Neural crest cell (in vitro differentiated cells): Measurements from ENCODE around the gene ABLIM2. TPM values are rescaled to one million over a fixed set of nuclear protein-coding genes. Genes with fewer than 3 reads are reported as not detected.

Experiments used
- DNase-seq: peaks from one replicate; pipeline ENCODE4 v3.0.0; 2021; ENCODE audit warnings: low read depth, mixed read lengths, low spot score
- H3K27ac Mint-ChIP-seq: one replicate; pipeline ENCODE4 v1.8.0; 2021; ENCODE audit warnings: mild to moderate bottlenecking, mixed read lengths; ENCODE audit not compliant: unreplicated experiment
- H3K27me3 Mint-ChIP-seq: 2 replicates; pipeline ENCODE4 v1.8.0; 2021; ENCODE audit warnings: low read depth, mild to moderate bottlenecking, mixed read lengths
- H3K36me3 Mint-ChIP-seq: 2 replicates; pipeline ENCODE4 v1.8.0; 2021; ENCODE audit warnings: low read depth, mild to moderate bottlenecking, mixed read lengths
- H3K4me1 Mint-ChIP-seq: 2 replicates; pipeline ENCODE4 v1.8.0; 2021; ENCODE audit warnings: mixed read lengths
- H3K4me3 Mint-ChIP-seq: one replicate; pipeline ENCODE4 v1.8.0; 2021; ENCODE audit warnings: mild to moderate bottlenecking, mixed read lengths
- H3K9me3 Mint-ChIP-seq: 2 replicates; pipeline ENCODE4 v1.8.0; 2021; ENCODE audit warnings: mixed read lengths
- total RNA-seq: library from RNA; stranded (reverse); gene quantifications from 2 replicates; pipeline ENCODE4 v1.2.1, GENCODE V29; 2021
- TF ChIP-seq, protein P1 (sequence below): fragments of 200-600 bp; sonication (generic); conservative IDR thresholded peaks from 2 replicates; pipeline ENCODE4 v1.5.0; 2021; ENCODE audit warnings: antibody characterized with exemption, mild to moderate bottlenecking

ABLIM2 gene
- total RNA-seq, 1 donor from 2014 or later, result 3.8 TPM

DNA sequence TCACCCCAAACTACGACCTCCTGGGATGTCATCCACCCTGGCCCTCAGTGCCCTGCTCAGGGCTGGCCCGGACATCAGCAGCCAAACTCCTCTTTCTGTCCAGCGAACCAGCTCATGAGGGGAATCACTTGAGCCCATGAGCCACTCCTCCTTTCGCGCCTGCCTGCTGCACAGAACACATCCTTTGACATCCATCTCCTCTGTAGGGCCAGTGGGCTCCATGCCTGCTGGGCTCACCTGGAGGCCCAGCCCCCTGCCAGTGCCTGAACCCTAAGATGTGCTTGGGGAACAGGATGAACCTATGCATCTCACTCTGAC, 43.5 kb downstream of the ABLIM2 start:
- H3K27ac Mint-ChIP-seq, result peak overlapping the region; percentile 19

DNA sequence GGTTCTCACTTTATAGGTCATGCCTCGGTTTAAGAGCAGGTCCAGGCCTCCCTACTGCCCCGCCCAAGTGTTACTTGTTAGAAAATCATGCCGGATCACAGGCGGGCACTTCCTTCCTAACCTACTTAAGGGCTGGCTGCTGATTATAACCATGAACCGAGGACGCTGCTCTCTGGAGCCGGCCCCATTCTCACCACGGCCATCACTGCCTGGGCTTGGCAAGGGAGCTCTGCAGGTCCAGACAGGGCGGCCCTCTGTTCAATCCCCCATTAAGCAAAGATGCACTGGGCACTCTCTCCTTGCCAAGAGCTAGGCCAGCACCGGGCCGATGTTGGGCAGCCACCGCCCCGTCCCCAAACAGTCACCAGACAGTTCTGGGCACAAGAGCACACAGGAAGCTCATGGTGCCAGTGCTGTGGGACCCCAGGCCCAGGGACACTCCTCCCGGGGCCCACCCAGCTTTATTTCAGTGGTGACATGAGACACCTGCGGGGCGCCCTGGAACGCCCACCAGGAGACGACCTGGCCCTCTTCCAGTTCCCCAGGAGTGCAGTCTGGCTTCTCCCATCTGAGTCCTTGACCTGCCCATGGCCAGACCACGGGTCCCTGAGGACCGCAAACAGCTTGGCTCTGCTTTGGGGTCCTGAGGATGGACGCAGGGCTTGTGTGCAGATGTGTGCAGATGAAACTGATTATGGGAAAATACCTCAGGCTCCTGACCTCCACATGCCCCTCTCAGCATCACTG, 44.0 kb downstream of the ABLIM2 start:
- no peak for DNase-seq
- H3K9me3 Mint-ChIP-seq, result peaks cover 3% of the 10 kb centered on the region
- no peaks in the 10 kb centered on the region for H3K36me3 Mint-ChIP-seq
- TF ChIP-seq, protein P1, sequence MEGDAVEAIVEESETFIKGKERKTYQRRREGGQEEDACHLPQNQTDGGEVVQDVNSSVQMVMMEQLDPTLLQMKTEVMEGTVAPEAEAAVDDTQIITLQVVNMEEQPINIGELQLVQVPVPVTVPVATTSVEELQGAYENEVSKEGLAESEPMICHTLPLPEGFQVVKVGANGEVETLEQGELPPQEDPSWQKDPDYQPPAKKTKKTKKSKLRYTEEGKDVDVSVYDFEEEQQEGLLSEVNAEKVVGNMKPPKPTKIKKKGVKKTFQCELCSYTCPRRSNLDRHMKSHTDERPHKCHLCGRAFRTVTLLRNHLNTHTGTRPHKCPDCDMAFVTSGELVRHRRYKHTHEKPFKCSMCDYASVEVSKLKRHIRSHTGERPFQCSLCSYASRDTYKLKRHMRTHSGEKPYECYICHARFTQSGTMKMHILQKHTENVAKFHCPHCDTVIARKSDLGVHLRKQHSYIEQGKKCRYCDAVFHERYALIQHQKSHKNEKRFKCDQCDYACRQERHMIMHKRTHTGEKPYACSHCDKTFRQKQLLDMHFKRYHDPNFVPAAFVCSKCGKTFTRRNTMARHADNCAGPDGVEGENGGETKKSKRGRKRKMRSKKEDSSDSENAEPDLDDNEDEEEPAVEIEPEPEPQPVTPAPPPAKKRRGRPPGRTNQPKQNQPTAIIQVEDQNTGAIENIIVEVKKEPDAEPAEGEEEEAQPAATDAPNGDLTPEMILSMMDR, result no peak
- H3K27ac Mint-ChIP-seq, result no peak overlapping the region
- H3K27me3 Mint-ChIP-seq, result no peaks in the 10 kb centered on the region
- H3K4me1 Mint-ChIP-seq, result peaks cover 13% of the 10 kb centered on the region
- H3K4me3 Mint-ChIP-seq, result no peak overlapping the region

More for the DNA sequence above, 43.5 kb downstream of the ABLIM2 start:
- Mint-ChIP-seq H3K4me3 (no peak overlapping the region), H3K9me3 (peaks cover 3% of the 10 kb centered on the region), H3K36me3 (no peaks in the 10 kb centered on the region), H3K27me3 (no peaks in the 10 kb centered on the region), H3K4me1 (peaks cover 12% of the 10 kb centered on the region)
- no peak for DNase-seq
- TF ChIP-seq, protein P1, result no peak

DNA sequence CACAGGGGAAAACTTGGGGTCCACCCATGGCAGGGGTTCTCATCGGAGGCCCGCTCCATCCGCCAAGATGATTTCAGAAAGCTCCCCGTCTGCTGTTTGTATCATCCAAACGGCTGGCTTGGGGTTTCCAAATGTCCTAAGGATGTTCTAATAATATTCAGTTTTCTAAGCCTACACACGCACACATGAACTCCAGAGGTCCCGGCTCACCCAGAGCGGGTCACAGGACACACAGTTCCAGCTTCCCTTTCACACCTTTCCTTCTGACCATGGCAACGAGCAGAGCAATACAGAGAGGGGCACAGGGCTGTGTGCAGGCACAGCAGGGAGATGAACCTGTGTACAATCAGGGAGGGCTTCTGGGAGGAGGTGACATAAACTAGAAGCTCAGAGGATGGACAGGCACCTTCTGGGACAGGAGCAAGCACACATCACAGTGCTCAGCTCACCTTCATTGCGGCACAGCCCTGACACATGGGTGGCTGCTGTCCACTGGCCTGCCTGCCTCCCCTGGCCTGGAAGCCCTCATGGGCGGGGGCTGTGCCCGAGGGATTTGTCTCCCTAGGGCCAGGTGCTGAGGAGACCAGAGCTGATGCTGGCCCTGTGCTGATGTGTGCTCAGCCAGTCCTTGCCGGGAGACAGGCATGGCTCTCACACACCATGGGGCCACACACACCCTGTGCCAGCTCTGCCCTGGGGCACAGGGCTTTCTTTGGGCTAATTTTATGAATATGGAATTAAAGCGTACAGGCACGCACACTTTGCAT, 44.8 kb downstream of the ABLIM2 start:
- TF ChIP-seq, protein P1, result no peak
- H3K36me3 Mint-ChIP-seq, result no peaks in the 10 kb centered on the region
- peaks cover 3% of the 10 kb centered on the region for H3K9me3 Mint-ChIP-seq
- H3K4me3 Mint-ChIP-seq, result no peak overlapping the region
- DNase-seq, result no peak
- peaks cover 13% of the 10 kb centered on the region for H3K4me1 Mint-ChIP-seq
- H3K27ac Mint-ChIP-seq, result no peak overlapping the region
- H3K27me3 Mint-ChIP-seq, result no peaks in the 10 kb centered on the region

DNA sequence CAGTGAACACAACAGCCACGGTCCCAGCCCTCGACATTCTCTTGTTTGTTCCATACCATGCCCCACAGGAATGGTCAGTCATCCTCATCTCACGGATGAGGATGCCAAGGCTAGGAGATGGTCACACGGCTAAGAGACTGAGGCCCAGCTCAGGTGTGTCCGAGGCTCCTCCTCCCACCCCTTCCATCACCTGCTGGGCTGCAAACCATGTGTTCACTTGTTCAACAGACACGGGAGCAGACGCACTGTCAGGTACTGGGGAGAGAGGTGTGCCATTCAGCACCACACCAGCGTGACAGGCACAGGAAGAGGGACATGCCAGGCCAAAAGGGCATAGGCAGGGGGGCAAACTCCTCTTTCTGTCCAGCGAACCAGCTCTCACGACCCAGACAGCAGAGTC, 45.9 kb downstream of the ABLIM2 start:
- Mint-ChIP-seq H3K9me3 (peaks cover 3% of the 10 kb centered on the region), H3K4me3 (no peak overlapping the region), H3K27ac (peak overlapping the region; percentile 89), H3K4me1 (peaks cover 13% of the 10 kb centered on the region), H3K36me3 (no peaks in the 10 kb centered on the region), H3K27me3 (no peaks in the 10 kb centered on the region)
- TF ChIP-seq, protein P1, result no peak
- no peak for DNase-seq

DNA sequence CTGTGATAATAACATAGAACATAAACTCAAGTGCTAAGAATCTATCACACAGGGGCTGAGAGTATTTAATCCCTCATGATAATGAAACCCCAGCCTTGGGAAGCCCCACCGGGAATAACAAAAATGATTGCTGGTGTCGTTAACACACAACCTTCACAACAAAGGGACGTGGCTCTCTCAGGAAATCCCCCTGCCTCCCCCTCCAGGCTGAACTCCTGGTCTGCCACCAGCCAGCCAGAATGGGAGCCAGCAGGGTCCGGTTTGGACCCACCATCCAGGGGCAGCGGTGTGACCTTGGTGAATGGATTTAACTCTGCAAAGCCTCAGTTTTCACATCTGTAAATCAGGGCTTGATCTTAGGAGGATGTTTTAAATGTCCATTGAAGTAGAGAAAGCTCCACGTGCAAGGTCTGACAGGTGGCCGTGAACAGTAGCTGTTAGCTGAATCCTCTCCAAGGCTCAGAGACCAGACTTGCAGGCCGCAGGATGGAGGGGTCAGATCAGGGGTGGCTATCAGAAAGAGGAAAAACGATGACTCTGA, 46.5 kb downstream of the ABLIM2 start:
- Mint-ChIP-seq H3K9me3 (no peaks in the 10 kb centered on the region), H3K36me3 (no peaks in the 10 kb centered on the region), H3K4me1 (peaks cover 13% of the 10 kb centered on the region), H3K27me3 (no peaks in the 10 kb centered on the region), H3K4me3 (no peak overlapping the region), H3K27ac (peak overlapping the region; percentile 89)
- no peak for DNase-seq
- TF ChIP-seq, protein P1, result no peak
